GM10248 (cell line): Measurements from ENCODE around the gene TCP11.

Experiments used
- CTCF ChIA-PET: fragments of 300-600 bp; sonication (Branson Sonifier 250); formaldehyde crosslinking; extraction: SDS; loops from one replicate; lab custom pipeline; 2021; ENCODE audit warnings: antibody characterized with exemption; lab: Yijun Ruan, JAX
- POLR2A ChIA-PET: fragments of 350-650 bp; sonication (Branson Sonifier 250); formaldehyde crosslinking; extraction: SDS; loops from one replicate; lab custom pipeline; 2020; ENCODE audit warnings: antibody characterized with exemption; lab: Yijun Ruan, JAX
- DNase-seq: peaks from one replicate; pipeline ENCODE4 v3.0.0; 2012; ENCODE audit errors: extremely low spot score
- CTCF ChIP-seq: IDR thresholded peaks from 2 replicates; pipeline ENCODE4 v1.5.1; 2012; ENCODE audit warnings: mild to moderate bottlenecking, low read depth; ENCODE audit errors: extremely low read depth, missing control alignments, control extremely low read depth

TCP11 gene

GRCh38 chr6:35093783-35094182, 47.4 kb downstream of the TCP11 start:
- no peak for DNase-seq
- TF ChIP-seq CTCF: no peak
- ChIA-PET POLR2A (no interaction called here), CTCF (interaction anchor here (1.8 kb wide), 1 partner anchor 107 kb away, joined by 5 read pairs; no protein-coding TSS in a partner anchor)

GRCh38 chr6:35093118-35093445, 48.1 kb downstream of the TCP11 start:
- ChIA-PET CTCF (interaction anchor here (0.9 to 2.4 kb wide), 4 partner anchors 9 to 106 kb away, joined by 3 to 8 read pairs (median 5); no protein-coding TSS in a partner anchor), POLR2A (no interaction called here)
- TF ChIP-seq CTCF: no peak
- DNase-seq: no peak

DNA sequence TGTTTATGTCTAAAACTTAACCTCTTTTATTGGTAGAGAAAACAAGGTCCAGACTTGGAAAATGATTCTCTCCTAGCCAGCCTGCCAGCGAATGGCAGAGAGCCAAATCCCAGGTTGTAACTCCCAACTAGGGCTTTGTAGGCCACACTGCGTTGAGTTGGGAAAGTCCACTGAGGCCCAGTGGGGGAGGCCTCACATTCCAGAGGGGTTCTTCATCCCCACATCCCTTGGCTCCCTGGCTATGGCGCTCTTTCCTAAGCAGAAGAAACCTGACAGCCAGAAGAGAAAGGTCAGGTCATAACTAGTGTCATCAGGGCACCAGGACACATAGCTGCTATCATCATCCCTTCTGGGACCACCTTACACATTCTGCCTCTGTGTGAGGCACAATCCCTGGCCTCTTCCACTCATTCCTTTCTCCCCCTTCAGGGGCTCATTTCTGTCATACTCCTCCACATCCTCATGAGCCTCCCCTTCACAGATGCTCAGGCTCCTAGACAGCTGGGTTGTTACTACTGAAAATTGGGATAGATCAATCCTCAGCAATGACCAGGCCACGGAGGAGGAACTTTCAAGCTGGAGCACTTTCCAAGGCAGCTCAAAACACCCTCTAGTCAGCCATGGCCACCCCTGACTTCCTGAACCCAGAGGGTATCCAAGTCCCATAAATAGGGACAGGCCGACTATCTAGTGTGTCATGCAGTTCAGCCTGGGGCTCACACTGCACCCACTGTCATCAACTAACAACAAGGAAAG, 48.6 kb downstream of the TCP11 start:
- ChIA-PET POLR2A (no interaction called here), CTCF (interaction anchor here (0.9 to 2.4 kb wide), 4 partner anchors 10 to 106 kb away, joined by 3 to 8 read pairs (median 5); no protein-coding TSS in a partner anchor)
- DNase-seq: no peak

DNA sequence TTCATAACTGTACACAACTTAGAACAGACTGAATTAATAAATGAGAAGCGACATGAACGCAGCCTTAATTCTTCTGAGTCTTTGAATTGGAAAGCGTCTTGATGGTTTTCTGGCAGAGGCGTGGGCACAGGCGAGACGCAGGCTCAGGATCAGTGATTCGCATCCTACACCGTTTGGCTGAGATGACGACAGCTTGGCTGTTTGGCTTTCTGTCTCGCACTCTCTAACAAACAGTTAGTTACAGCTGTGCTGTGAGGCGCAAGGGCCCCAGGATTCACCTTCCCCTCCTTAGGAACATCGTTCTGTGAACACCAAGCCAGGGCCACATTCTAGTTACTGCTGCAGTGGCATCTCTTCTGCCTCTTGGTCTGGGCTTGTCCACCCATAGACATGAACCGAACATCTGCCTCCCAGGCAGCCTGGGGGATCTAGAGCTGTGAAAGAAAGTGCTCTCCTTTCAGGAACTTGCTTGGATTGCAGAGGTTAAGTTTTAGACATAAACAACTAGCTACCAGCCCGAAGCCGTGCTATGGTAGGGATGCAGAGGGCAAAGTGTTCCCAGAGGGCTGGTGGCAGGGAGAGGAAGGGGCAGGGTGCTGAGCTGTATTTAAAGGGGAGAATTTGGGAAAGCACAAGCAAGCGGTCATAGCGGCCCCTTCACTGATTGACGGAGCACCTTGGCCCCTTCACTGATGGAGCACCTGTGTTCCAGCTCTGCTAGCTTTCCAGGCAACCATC, 49.6 kb downstream of the TCP11 start:
- DNase-seq: no peak
- ChIA-PET CTCF (interaction anchor here (0.9 to 2.4 kb wide), 2 partner anchors 11 to 15 kb away, joined by 3 to 8 read pairs; no protein-coding TSS in a partner anchor), POLR2A (interaction anchor here (0.6 kb wide), 2 partner anchors 116 to 259 kb away, joined by 3 to 7 read pairs; no protein-coding TSS in a partner anchor)
- TF ChIP-seq CTCF: no peak

More for the DNA sequence above, 48.6 kb downstream of the TCP11 start:
- no peak for TF ChIP-seq CTCF

DNA sequence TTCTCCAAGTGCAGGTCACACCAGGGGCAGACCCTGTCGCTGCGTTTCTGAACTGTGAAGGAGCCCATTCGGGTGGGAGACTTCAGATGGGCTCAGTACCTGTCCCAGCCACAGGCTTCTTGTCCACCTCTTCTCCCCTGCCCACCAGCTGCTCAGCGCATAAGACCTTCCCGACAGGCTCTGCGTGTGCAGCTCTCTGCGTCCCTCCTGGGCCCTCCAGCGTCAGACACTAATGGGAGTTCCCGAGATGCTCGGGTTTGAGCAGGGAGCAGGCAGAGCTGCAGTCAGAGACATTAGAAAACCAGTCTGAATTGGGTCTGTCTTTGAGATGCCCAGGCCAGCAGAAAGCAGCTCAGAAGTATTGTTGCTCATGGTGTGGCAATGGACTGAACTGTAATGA, 50.4 kb downstream of the TCP11 start:
- POLR2A ChIA-PET: no interaction called here
- CTCF ChIA-PET: interaction anchor here (1.0 to 2.4 kb wide), 3 partner anchors 12 to 104 kb away, joined by 3 to 8 read pairs (median 3); no protein-coding TSS in a partner anchor
- no peak for DNase-seq
- no peak for TF ChIP-seq CTCF

- ChIA-PET CTCF (interaction anchor here (1.0 to 1.3 kb wide), 4 partner anchors 8 to 103 kb away, joined by 3 read pairs; no protein-coding TSS in a partner anchor), POLR2A (no interaction called here)
- peak; percentile 19 for DNase-seq
Observed at GRCh38 chr6:35089935-35090505, 51.1 kb downstream of the TCP11 start.

More at GRCh38 chr6:35089935-35090505, 51.1 kb downstream of the TCP11 start:
- no peak for TF ChIP-seq CTCF
